Activated T-cell treated with anti-CD3 and anti-CD28 coated beads for 24 hours (primary cell): ENCODE data around the gene MED13L.
A peak's percentile ranks its signal among the peaks of the same experiment; 100 is the strongest.

Experiments used
- DNase-seq: peaks from one replicate; pipeline ENCODE4 v3.0.0-alpha.2; 2020; ENCODE audit warnings: low read depth

MED13L gene

GRCh38 chr12:116087962-116088361, 189.5 kb downstream of the MED13L start:
- no peak for DNase-seq

GRCh38 chr12:116087399-116087798, 190.1 kb downstream of the MED13L start:
- no peak for DNase-seq

GRCh38 chr12:116080415-116080814, 197.1 kb downstream of the MED13L start:
- no peak for DNase-seq

GRCh38 chr12:116078396-116078795, 199.1 kb downstream of the MED13L start:
- DNase-seq: no peak

- DNase-seq: no peak
Observed at GRCh38 chr12:116077431-116077830, 200.1 kb downstream of the MED13L start.

GRCh38 chr12:116076399-116076798, 201.1 kb downstream of the MED13L start:
- DNase-seq: no peak

- DNase-seq: no peak
Observed at GRCh38 chr12:116074686-116075085, 202.8 kb downstream of the MED13L start.

GRCh38 chr12:116071555-116072230, 205.8 kb downstream of the MED13L start:
- no peak for DNase-seq

GRCh38 chr12:116070444-116070843, 207.0 kb downstream of the MED13L start:
- no peak for DNase-seq

GRCh38 chr12:116069943-116070342, 207.6 kb downstream of the MED13L start:
- DNase-seq: no peak

- no peak for DNase-seq
Observed at GRCh38 chr12:116068853-116069252, 208.6 kb downstream of the MED13L start.

GRCh38 chr12:116068371-116068770, 209.1 kb downstream of the MED13L start:
- DNase-seq: no peak

GRCh38 chr12:116067892-116068291, 209.6 kb downstream of the MED13L start:
- no peak for DNase-seq

GRCh38 chr12:116066381-116067230, 210.9 kb downstream of the MED13L start:
- peak; percentile 40 for DNase-seq

- no peak for DNase-seq
Observed at GRCh38 chr12:116065606-116066005, 211.9 kb downstream of the MED13L start.

- no peak for DNase-seq
Observed at GRCh38 chr12:116064493-116064892, 213.0 kb downstream of the MED13L start.

GRCh38 chr12:116062698-116063097, 214.8 kb downstream of the MED13L start:
- no peak for DNase-seq

GRCh38 chr12:116060764-116061163, 216.7 kb downstream of the MED13L start:
- DNase-seq: no peak

GRCh38 chr12:116059904-116060303, 217.6 kb downstream of the MED13L start:
- DNase-seq: no peak

- no peak for DNase-seq
Observed at GRCh38 chr12:116058574-116058973, 218.9 kb downstream of the MED13L start.

GRCh38 chr12:116057356-116057755, 220.1 kb downstream of the MED13L start:
- no peak for DNase-seq

- no peak for DNase-seq
Observed at GRCh38 chr12:116055895-116056607, 221.4 kb downstream of the MED13L start.

GRCh38 chr12:116054280-116054679, 223.2 kb downstream of the MED13L start:
- no peak for DNase-seq
